ENCODE results near the gene FRMD6. TPM values are rescaled to one million over a fixed set of nuclear protein-coding genes. Genes with fewer than 3 reads are reported as not detected.

Gene FRMD6
- 100 to 1,000 TPM in 1 of 2 donors, 10 to 100 TPM in 1; 55.4 to 107 TPM for total RNA-seq

DNA sequence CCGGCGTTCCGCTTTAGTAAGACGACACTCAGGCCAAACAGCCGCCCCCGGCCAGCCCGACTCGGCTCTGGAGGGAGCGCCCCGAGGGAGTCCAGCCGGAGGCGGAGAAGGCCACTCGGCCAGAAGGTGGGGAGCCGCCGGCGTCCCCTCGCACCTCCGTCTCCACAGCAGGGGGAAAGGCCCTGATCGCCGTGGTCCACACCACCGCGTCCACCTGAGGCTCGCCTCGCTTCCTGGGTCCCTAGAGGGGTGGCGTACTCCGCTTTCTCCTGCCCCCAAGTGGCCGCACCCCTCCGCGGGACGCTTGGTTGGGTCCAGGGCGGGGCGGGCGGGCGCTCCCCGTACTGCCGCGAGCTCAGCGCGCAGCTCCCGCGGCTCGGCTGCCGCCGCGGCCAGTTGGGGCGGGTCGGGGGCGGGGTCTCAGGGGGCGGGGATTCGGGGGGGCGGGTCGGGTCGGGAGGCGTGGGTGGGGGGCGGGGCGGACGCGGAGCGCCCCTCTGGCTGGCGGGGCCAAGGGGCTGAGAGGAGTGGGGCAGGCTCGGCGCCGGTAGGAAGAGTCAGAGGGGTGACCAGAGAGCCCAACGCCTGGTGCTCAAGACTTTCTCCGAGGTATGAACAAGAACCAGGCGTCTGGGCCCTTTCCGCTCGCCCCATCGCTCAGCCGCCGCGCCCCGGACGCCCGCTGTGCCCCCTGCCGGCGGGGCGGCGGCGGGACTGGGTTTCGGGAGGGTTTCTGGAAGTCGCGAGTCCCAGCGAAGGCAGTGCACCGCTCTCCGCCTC lies at the start of gene FRMD6:
Gene FRMD6, plus strand, starts transcription at position 523 of the 780 bp plus-strand sequence. CDS start 37,927 bp downstream, outside the sequence.

Small RNA genes within 50 kb of the gene (small RNA-seq; reads per million reads assigned to genes)
- gene OR7E159P (0 reads per million in 2 donors), gene RNA5SP385 (0 reads per million in 2 donors), gene RNU6-301P (0 reads per million in 2 donors)

Other genes with a start within 250 kb of the FRMD6 start
- gene GNG2, start 208.7 kb downstream of the FRMD6 start, total RNA-seq, result 10 to 100 TPM; 47.8 to 69.3 TPM